HT1080 (cell line): ENCODE measurements around the gene CDA. TPM values are rescaled to one million over a fixed set of nuclear protein-coding genes. Genes with fewer than 3 reads are reported as not detected.

Experiments
- DNase-seq: peaks from one replicate; pipeline ENCODE4 v3.0.0-alpha.2; 2015; ENCODE audit warnings: low read depth
- polyA plus RNA-seq, 2 experiments: library from polyadenylated mRNA; depleted of rRNA; stranded (reverse); fragments of >200 nt; gene quantifications; 2 replicates each; pipeline ENCODE4 v1.2.3, GENCODE V29; 2015
- total RNA-seq: library from RNA; depleted of rRNA; stranded (reverse); fragments of >200 nt; shearing (Covaris generic); gene quantifications from 2 replicates; pipeline ENCODE4 v1.2.3, GENCODE V29; 2014; rRNA removed

The CDA gene
- 5.8 and 15.0 TPM in 2 replicates for total RNA-seq
- polyA plus RNA-seq (2015; cell fraction: cytosol; rRNA removed) = 43.8 and 44.4 TPM in 2 replicates
- polyA plus RNA-seq (2015; cell fraction: nucleus; rRNA removed) = 11.8 and 15.4 TPM in 2 replicates

DNA sequence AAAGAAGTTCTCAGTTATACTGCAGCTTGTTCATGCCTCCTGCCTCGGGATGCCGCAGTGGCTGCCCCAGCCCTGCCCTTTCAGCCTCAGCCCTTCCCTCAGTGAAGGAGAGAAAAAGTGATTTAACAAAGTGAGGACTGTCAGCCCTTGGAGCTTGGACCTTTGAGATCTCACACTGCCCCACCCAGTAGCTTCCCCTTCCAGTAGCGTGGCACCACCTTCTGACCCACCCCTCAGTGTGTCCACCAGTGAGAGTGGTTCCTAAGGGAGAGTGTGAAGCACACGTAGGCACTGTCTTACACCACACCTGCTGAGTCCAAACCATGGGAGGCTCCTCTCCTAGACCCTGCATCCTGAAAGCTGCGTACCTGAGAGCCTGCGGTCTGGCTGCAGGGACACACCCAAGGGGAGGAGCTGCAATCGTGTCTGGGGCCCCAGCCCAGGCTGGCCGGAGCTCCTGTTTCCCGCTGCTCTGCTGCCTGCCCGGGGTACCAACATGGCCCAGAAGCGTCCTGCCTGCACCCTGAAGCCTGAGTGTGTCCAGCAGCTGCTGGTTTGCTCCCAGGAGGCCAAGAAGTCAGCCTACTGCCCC lies at the start of gene CDA:
CDA (plus strand) TSS at position 464 of the 592 bp plus-strand sequence; CDS start at position 497, 33 bp downstream.
- DNase-seq = no peak

DNA sequence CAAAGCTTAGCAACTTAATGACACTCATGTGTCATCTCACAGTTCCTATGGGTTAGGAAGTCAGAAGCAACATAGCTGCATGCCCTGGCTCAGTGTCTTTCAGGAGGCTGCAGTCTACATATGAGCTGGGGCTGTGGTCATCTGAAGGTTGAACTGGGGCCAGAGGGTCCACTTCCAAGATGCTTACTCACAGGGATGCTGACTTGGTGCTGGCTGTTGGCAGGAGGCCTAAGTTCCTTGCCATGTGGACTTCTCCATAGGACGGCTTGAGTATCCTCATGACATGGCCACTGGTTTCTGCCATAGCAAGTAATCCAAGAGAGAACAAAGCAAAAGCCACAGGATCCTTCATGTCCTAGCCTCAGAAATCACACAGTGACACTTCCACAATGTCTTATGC lies 48.6 kb upstream of the CDA start:
- DNase-seq = peak; percentile 24

DNA sequence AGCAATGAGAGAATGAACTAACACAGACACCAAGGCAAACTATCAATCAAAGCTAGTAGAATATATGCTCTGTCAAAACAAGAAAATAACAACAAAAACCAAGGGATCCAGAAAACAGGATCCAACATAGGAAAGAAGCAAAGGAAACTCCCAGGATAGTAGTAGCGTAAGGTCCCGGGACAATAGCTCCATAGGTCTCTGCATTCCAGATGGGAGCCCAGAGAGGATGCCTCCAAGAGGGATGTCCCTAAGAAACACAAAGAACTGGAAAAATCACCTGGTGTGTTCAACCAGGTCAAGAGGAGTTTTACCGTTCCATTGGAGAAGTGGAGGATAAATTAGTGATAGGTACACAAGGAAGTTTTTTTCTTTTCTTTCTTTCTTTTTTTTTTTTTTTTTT lies 42.3 kb upstream of the CDA start:
- DNase-seq = no peak

DNA sequence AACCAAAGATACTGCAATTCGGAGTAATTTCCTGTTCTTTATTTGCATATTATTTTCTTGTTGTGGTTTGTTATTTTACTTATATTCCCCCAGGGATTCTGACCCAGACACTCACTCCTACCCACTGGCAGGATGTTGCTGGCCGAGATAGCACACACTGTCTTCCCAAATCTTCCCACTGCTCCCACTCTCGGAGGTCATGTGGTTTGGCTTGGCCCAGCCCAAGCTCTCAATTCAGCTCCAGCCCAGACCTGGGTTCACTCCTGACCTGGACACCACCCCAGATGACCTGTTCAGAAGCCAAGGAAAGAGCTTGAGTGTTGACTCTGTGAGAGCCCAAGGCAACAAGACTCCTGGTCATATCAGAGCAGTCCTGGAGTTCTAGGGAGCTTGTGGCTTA lies 37.7 kb upstream of the CDA start:
- DNase-seq = no peak

DNA sequence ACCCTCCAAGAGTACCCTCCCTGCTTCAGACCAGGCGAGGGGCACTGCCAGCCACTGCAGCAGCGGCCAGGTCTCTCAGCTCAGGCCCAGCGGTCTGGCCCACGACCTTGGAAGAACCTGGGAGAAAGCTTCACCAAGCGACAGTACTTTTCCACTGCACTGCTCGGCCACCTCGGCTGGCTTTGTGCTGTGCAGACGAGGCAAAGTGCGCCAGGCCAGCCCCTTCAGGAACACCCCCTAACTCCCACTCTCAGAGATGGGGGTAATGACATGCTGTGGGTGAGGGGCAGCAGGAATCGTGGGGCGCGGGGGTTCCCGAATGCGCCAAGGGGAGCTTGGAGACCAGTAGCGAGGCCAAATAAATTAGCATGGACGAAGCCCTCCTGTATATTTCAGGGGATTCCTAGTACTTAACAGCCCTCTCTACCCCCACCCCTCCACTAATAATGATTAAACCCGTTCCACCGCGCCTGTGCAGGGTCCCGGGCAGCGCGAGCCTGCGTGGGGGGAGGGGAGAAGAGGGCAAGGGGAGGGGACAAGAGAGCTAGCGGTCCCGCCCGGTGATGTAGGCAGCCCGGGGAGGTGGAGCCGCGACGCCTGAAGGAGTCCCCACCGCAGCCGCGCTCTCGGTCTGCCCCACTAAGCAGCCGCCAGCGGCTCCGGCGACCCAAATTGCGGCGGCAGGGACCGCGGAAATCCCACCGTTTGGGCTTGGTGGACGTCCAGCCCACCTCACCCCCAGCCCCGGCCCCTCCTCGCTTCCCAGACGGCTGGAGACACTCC lies 36.8 kb upstream of the CDA start, which contains the start of gene FAM43B:
FAM43B (plus strand) TSS at position 629 of the 783 bp plus-strand sequence. CDS start 401 bp downstream, outside the sequence.
- DNase-seq = no peak

DNA sequence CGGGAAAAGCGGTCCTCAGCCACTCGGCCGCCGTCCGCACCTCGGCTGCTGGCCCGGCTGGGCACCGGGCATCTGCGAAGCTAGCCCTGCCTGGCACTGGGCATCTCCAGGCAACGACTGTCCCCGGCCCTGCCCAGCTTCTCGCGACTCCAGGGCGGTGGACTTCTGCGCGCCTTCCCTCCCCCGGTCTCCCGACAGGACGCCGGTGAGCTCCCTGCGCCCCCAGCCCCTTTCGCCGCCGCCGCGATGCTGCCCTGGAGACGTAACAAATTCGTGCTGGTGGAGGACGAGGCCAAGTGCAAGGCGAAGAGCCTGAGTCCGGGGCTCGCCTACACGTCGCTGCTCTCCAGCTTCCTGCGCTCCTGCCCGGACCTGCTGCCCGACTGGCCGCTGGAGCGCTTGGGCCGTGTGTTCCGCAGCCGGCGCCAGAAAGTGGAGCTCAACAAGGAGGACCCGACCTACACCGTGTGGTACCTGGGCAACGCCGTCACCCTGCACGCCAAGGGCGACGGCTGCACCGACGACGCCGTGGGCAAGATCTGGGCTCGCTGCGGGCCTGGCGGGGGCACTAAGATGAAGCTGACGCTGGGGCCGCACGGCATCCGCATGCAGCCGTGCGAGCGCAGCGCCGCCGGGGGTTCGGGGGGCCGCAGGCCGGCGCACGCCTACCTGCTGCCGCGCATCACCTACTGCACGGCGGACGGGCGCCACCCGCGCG lies 36.0 kb upstream of the CDA start:
- no peak for DNase-seq

DNA sequence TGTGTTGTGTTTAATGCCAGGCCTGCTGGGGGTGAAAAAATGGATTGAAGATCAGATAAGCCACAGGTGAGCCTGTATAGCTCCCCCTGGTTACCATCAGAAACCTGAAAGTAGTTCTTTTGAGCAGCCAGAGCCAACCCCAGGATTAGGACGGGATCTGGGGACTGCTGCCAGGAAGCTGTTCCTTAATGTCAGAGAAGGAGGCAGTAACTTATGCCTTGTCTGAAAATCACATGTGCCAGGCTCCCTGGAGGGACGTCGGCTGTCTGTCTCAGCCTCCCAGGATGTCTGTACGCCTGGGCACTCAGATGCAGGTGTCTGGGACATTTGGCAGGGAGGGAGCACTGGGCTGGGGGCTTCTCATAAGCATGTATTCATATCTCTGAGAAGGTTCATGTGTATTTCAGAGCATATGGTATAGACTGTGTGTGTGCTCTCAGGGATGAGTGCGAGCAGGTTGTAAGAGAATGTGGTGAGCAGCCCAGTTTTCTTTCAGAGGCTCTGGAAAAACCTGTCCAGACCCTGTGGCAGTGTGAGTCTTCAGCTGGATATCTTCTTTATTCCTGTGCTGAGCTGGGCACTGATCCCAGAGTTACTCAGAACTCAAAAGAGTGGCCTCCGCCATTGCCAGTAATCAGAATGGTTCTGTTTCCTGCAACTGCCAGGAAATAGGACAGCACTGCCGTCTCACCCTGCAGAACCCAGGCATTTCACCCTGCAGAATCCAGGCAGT lies 33.7 kb upstream of the CDA start:
- no peak for DNase-seq

DNA sequence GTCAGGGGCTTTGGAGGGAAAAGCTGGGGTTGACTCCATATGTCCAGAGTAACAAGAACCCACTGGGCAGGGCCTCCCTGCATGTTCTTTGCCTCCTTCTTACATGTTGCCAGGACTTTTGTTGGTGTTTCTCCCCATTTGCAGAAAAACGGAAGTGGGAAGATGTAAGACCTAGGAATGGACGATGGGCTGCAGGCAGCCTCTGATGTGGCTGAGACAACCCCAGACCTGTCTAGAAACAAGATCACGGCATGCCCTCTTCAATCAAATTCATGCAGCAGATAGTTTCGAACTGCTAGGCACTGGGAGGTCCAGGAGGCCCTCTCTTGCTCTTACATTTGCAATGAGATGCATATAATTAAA lies 33.2 kb upstream of the CDA start:
- DNase-seq = no peak

DNA sequence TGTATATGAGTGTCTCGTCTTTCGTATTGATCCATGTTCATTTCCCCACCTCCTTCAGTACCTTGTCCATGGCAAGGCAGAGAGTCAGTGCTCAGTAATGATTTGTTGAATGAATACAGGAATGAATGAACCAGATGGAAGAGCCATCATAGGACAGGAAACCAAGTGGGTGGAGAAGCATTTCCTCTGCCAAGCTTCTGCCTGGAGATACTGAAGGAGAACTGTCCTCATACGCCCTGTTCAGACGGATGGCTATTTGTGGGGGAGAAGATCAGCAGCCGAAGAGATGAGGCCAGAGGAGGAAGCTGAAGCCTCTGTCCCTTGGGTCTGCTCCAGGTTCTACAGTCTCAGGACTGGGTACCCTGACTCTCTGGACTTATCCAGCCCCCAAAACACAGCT lies 30.7 kb upstream of the CDA start:
- DNase-seq = no peak

DNA sequence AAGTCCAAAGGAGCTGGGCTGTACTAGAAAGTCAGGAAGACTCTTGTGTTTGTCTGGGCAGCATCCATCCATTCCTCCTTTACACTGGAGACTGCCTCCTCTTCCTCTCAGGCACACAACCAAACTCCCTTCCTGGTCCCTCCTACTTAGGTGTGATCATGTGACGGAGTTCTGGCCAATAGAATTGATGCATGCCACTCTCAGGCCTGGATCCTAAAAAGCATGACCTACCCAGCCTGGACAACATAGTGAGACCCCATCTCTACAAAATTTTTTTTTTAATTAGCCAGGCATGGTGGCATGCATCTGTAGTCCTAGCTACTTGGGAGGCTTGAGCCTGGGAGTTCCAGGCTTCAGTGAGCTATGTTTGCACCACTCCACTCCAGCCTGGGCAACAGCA lies 27.9 kb upstream of the CDA start:
- DNase-seq = no peak

DNA sequence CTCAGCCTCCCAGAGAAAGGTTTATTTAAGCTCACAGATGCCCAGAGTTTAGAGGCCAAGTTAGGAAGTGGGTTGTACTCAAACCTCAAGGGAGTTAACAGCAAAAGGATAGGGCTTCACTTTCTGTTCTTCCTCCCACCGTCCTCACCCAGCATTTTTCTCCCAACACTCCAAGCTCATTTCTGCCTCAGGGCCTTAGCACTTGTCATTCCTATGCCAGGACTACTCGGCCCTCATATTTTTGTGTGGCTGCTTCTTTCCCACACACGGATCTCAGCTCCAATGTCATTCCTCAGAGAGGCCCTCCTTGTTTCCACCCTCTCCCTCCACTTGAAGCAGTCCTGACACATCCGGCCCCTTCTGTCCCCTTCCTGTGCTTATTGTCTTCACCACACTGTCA lies 23.7 kb upstream of the CDA start:
- DNase-seq = no peak

DNA sequence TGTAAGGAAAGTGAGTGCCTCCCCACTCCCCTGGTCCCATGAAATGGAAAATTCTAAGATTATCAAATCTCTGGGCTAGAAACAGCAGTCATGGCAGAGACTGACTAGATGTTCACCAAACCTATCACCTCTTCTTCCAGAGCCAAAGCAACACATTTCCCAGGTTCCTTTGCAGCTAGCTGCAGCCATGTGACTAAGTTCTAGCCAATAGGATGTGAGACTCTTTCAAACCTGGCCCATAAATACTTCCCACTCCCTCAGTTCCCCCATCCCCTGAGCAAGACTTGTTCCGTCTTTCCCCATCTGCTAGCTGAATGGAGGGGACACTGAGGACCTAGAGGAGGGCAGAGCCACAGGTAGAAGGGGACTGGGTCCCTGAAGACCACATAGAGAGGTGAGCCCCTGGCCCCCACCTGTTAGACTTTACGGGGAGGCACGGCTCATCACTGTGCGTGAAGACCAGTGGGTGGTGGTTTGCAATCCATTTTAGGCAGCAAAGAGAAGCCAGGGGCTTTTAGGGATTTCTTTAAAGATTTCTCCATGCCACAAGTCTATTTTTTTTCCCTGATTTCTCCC lies 19.3 kb upstream of the CDA start:
- DNase-seq = no peak

DNA sequence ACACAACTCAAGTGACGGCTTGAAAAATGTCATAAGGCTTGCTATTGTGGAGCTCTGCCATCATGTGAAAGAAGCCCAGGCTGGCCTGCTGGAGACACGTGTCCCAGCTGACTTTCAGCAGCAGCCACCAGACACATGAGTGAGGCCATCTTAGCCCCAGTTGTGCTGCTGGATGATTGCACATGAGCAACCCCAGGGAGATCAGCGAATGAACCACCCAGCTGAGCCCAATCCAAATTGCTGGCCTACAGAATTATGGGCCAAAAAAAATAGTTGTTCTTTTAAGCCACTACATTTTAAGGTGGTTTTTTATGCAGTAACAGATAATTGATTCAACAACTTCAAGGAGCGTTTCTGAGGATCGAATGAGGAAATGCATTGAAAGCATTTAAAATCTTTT lies 17.5 kb upstream of the CDA start:
- no peak for DNase-seq

DNA sequence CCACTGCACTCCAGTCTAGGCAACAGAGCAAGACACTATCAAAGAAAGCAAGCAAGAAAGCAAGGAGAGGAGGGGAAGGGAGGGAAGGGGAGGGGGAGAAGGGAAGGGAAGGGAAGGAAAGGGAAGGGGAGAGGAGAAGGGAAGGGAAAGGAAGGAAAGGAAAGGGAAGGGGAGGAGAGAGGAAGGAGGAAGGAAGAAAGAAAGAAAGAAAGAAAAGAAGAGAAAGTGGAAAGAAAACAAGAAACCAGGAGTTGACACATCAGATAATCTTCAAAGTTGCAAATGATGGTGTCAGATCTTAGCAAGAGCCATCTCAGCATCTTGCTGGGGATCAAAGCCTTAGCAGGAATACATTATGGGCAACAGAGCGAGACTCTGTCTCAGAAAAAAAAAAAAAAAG lies 14.9 kb upstream of the CDA start:
- DNase-seq = no peak

DNA sequence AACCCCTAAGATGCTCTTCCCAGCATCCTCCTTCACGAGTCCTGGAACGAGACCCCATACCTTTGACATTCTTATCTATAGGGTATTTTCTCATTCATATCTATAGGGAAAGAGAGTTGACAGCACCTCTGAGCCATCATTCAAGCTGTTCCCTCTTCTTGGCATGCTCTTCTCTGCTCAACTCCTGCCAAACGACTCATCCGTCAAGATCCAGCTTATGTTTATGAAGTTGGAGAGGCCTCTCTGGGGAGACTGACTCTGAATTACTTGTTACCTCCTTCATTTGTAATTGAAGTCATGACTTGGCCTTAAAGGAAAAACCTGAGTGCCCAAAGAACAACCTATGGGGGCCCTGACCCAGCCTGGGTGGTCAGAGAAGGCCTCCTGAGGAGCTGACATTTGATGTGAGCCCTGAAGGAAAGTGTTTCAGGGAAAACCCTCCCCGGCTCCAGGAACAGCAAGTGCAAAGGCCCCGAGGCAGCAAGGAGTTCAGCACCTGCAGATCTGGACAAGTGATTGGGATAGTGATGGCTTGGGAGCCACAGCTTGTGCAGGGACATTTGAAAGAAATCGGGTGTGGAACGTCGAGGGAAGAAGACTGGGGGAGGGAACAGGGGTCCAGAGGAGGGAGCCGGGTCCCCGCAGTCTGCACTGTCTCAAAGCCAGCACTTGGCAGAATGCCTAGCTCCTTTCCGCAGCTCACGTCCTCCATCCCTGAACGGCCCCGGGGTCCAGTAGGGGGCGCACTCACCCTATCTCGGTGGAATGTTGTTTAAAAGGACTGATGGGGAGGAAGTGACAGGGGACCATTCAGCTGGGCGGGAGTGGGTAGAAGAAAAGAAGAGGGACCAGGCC lies 14.0 kb upstream of the CDA start:
- DNase-seq = peak; percentile 81

DNA sequence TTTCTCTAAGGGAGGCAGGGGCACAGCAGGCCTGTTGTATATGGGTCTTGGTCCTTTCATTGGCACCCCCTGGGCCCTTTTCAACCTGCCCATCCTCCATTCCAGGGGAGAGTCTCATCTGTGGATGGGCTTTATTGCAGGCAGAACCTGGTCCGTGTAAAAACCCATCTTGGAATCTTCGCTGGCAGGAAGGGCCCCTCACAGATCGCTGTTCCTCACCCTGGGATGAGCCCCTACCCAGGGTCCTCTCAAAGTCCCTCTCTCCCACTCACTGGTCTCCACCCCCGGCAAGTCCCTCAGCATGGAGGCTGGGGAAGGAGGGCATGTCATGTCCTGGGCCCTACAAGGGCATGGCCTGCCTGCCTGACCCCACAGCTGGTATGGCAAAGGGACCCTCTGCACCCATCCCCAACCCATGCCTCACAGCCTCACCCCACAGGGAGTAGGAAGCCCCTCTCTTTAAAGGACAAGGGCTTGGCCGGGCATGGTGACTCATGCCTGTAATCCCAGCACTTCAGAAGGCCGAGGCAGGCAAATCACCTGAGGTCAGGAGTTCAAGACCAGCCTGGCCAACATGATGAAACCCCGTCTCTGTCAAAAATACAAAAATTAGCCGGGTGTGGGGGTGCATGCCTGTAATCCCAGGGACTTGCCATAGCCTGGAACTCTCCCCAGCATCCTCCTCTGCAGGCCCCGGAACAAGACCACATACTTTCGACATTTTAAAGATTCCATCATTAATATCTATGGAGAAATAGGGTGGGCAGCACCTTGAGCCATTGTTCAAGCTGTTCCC lies 13.2 kb upstream of the CDA start:
- DNase-seq = no peak

DNA sequence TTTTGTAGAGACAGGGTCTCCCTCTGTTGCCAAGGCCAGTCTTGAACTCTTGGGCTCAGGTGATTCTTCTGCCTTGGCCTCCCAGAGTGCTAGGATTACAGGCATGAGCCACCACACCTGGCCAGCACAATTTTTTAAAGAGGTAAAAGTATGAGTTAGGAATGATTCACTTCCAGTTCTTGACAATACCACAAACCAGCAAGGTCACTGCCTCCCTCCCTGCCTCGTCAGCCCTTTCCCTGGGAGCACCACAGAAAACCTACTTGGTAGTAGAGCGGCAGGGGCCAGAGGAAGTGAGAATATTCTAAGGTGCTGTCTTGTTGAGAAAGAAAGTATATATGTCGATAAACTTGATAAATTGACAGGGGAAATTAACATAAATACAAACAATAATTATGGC lies 10.8 kb upstream of the CDA start:
- DNase-seq = peak; percentile 80

DNA sequence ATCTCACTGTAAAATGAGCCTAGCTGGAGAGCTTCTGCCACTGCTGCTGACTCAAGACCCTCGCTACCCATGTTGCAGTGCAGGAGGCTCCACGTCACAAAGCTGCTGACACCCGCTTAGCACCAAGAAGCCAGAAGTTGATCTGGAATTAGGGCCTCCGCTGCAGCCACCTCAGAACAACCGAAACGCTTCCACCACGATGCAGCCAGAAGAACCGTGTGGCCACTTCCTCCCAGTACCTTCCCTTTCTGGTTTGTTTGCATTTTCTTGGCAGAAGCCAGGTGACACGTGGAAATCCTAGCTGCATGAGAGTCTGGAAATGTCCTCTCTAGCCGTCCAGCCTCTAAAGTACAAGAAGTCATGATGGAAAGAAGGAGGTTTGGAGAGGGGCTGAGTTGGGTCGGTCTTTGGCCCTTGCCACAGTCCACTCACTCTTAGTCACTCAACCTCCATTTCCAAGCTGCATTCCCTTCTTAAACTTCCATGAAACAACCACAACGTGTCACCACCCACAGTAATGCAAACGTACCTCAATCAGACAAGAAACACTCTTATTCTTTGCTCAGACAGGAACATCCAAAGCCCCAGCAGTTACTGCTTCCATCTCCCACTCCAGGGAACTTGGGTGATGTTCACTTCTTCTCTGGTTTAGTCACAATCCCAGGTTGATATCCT lies 10.0 kb upstream of the CDA start:
- peak; percentile 75 for DNase-seq

DNA sequence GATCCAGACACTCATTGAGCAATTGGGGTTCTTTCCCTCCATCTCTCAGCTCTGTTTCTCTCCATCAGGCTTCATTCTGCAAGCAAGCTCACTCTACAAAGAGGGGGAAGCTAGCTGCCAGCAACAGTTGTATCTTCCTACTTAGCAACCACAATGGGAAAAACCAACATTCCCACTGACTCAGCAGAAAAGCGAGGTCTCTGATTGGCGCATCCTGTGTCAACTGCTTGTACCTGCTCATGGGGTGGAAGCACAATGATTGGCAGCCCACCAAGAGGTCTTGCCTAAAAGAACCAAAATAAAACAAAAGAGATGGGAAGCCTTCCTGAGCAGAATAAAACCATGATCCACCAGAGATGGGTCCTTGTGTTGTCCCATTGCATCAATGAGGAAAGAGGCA lies 4.0 kb upstream of the CDA start:
- peak; percentile 69 for DNase-seq
